Activated CD8-positive, alpha-beta memory T cell treated with anti-CD3 and anti-CD28 coated beads for 36 hours (primary cell): ENCODE results near the gene NME3. TPM values are rescaled to one million over a fixed set of nuclear protein-coding genes. Genes with fewer than 3 reads are reported as not detected.

Source experiments
- CTCF ChIA-PET: fragments of 350-600 bp; sonication (Branson Sonifier 250); formaldehyde crosslinking; loops from one replicate; lab custom pipeline; 2021; ENCODE audit warnings: antibody characterized with exemption; lab: Charles Lee
- POLR2A ChIA-PET: fragments of 350-600 bp; sonication (Branson Sonifier 250); formaldehyde crosslinking; loops from one replicate; lab custom pipeline; 2021; ENCODE audit warnings: antibody characterized with exemption; lab: Charles Lee
- total RNA-seq, 2 experiments: library from RNA; stranded (reverse); gene quantifications; one replicate each; pipeline ENCODE4 v1.2.3, GENCODE V29; 2021

The NME3 gene
- total RNA-seq, 2 experiments from 2014 or later, result 27.0 to 30.0 TPM

GRCh38 chr16:1763521-1764511, 7.5 kb downstream of the NME3 start:
- POLR2A ChIA-PET, result no interaction called here
- CTCF ChIA-PET, result no interaction called here

- ChIA-PET CTCF (no interaction called here), POLR2A (no interaction called here)
Observed at GRCh38 chr16:1762879-1763520, 8.3 kb downstream of the NME3 start.

GRCh38 chr16:1762196-1762878, 9.0 kb downstream of the NME3 start:
- POLR2A ChIA-PET, result no interaction called here
- CTCF ChIA-PET, result no interaction called here

GRCh38 chr16:1761751-1762150, 9.6 kb downstream of the NME3 start:
- ChIA-PET POLR2A (no interaction called here), CTCF (no interaction called here)

GRCh38 chr16:1760911-1761310, 10.4 kb downstream of the NME3 start:
- CTCF ChIA-PET, result no interaction called here
- POLR2A ChIA-PET, result no interaction called here

- POLR2A ChIA-PET, result no interaction called here
Observed at GRCh38 chr16:1759511-1759910, 11.8 kb downstream of the NME3 start.

GRCh38 chr16:1758923-1759322, 12.4 kb downstream of the NME3 start:
- ChIA-PET POLR2A (no interaction called here), CTCF (no interaction called here)

More at GRCh38 chr16:1759511-1759910, 11.8 kb downstream of the NME3 start:
- CTCF ChIA-PET, result no interaction called here

GRCh38 chr16:1757714-1758461, 13.5 kb downstream of the NME3 start:
- ChIA-PET POLR2A (no interaction called here), CTCF (no interaction called here)

GRCh38 chr16:1754204-1754603, 17.1 kb downstream of the NME3 start:
- POLR2A ChIA-PET, result no interaction called here
- CTCF ChIA-PET, result interaction anchor here (0.6 kb wide), 1 partner anchor 761 kb away, joined by 4 read pairs; no protein-coding TSS in a partner anchor

- ChIA-PET CTCF (no interaction called here), POLR2A (interaction anchor here (0.7 kb wide), 1 partner anchor 400 kb away, joined by 4 read pairs; no protein-coding TSS in a partner anchor)
Observed at GRCh38 chr16:1752853-1753252, 18.5 kb downstream of the NME3 start.

GRCh38 chr16:1751946-1752345, 19.4 kb downstream of the NME3 start:
- CTCF ChIA-PET, result no interaction called here
- POLR2A ChIA-PET, result no interaction called here

- ChIA-PET CTCF (no interaction called here), POLR2A (no interaction called here)
Observed at GRCh38 chr16:1749152-1750117, 21.9 kb downstream of the NME3 start.

- POLR2A ChIA-PET, result no interaction called here
- CTCF ChIA-PET, result no interaction called here
Observed at GRCh38 chr16:1747934-1748333, 23.4 kb downstream of the NME3 start.

GRCh38 chr16:1746693-1747195, 24.6 kb downstream of the NME3 start:
- CTCF ChIA-PET, result no interaction called here
- POLR2A ChIA-PET, result no interaction called here

GRCh38 chr16:1745900-1746692, 25.2 kb downstream of the NME3 start:
- POLR2A ChIA-PET, result no interaction called here
- CTCF ChIA-PET, result no interaction called here

- POLR2A ChIA-PET, result no interaction called here
- CTCF ChIA-PET, result no interaction called here
Observed at GRCh38 chr16:1745181-1745899, 26.0 kb downstream of the NME3 start.
